Endothelial cell of umbilical vein (primary cell): ENCODE results near the gene OSBPL8.

Source experiments
- CTCF ChIP-seq, 2 donors: IDR thresholded peaks; 1 replicate in 1 of 2; 2 replicates in 1 of 2; pipeline ENCODE4 v1.5.1; 2011; ENCODE audit warnings: low read length in 2 of 2, mild to moderate bottlenecking in 2 of 2, moderate library complexity in 2 of 2, control low read depth in 1 of 2, inconsistent platforms in 1 of 2, low read depth in 1 of 2; ENCODE audit not compliant: insufficient read depth in 1 of 2; ENCODE audit errors: extremely low read depth in 1 of 2
- EZH2 ChIP-seq: IDR thresholded peaks from 2 replicates; pipeline ENCODE4 v1.6.1; 2012; ENCODE audit warnings: borderline replicate concordance, low read depth, mild to moderate bottlenecking, moderate library complexity, low read length, inconsistent platforms; ENCODE audit not compliant: severe bottlenecking
- FOS ChIP-seq: IDR thresholded peaks from 2 replicates; pipeline ENCODE4 v1.6.1; 2011; ENCODE audit warnings: mild to moderate bottlenecking, low read length, moderate library complexity, borderline replicate concordance; ENCODE audit not compliant: insufficient read depth
- POLR2A ChIP-seq: IDR thresholded peaks from 2 replicates; pipeline ENCODE4 v1.6.1; 2012; ENCODE audit warnings: low read depth, mild to moderate bottlenecking, control low read depth, low read length
- POLR2AphosphoS5 ChIP-seq: IDR thresholded peaks from 2 replicates; pipeline ENCODE4 v1.6.1; 2012; ENCODE audit warnings: low read depth, mild to moderate bottlenecking, control low read depth, low read length, moderate library complexity; ENCODE audit not compliant: insufficient read depth

GRCh38 chr12:76303989-76304460, 255.5 kb downstream of the OSBPL8 start:
- TF ChIP-seq EZH2 = no peak
- no peak for TF ChIP-seq POLR2AphosphoS5
- no peak for TF ChIP-seq CTCF (IDR thresholded peaks at IDR 0.05; ENCODE audit: extremely low read depth in 1 of 2, insufficient read depth in 1 of 2, low read depth in 1 of 2, low read length in 2 of 2)
- TF ChIP-seq POLR2A = no peak
- no peak for TF ChIP-seq FOS
